Measurements from ENCODE around the gene KRT85.

KRT85 gene

GRCh38 chr12:52317468-52318052 is 49.7 kb downstream of the KRT85 start:
- no peak overlapping the region for H3K4me3 ChIP-seq (ENCODE audit: low read depth, low read length)
- POLR2A ChIA-PET: interaction anchor here (0.6 kb wide), 1 partner anchor 34 kb away, joined by 5 read pairs; no protein-coding TSS in a partner anchor
- no peak overlapping the region for H3K27ac ChIP-seq (ENCODE audit: extremely low read depth, low read depth, low read length)
- CTCF ChIA-PET: interaction anchor here (0.7 to 3.0 kb wide), 6 partner anchors 11 to 773 kb away, joined by 3 to 18 read pairs (median 4); no protein-coding TSS in a partner anchor
- no peaks in the 10 kb centered on the region for H3K9me3 ChIP-seq (ENCODE audit: control insufficient read depth, insufficient read depth, low read depth, low read length)
- no peaks in the 10 kb centered on the region for H3K36me3 ChIP-seq (ENCODE audit: control insufficient read depth in 2 of 2, insufficient read depth in 1 of 2, low read length in 2 of 2)
- TF ChIP-seq, protein P1, sequence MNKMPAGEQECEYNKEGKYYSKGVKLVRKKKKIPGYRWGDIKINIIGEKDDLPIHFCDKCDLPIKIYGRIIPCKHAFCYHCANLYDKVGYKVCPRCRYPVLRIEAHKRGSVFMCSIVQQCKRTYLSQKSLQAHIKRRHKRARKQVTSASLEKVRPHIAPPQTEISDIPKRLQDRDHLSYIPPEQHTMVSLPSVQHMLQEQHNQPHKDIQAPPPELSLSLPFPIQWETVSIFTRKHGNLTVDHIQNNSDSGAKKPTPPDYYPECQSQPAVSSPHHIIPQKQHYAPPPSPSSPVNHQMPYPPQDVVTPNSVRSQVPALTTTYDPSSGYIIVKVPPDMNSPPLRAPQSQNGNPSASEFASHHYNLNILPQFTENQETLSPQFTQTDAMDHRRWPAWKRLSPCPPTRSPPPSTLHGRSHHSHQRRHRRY (tag by site-specific recombination; IDR thresholded peaks at IDR 0.05): no peak
- TF ChIP-seq, protein P2, sequence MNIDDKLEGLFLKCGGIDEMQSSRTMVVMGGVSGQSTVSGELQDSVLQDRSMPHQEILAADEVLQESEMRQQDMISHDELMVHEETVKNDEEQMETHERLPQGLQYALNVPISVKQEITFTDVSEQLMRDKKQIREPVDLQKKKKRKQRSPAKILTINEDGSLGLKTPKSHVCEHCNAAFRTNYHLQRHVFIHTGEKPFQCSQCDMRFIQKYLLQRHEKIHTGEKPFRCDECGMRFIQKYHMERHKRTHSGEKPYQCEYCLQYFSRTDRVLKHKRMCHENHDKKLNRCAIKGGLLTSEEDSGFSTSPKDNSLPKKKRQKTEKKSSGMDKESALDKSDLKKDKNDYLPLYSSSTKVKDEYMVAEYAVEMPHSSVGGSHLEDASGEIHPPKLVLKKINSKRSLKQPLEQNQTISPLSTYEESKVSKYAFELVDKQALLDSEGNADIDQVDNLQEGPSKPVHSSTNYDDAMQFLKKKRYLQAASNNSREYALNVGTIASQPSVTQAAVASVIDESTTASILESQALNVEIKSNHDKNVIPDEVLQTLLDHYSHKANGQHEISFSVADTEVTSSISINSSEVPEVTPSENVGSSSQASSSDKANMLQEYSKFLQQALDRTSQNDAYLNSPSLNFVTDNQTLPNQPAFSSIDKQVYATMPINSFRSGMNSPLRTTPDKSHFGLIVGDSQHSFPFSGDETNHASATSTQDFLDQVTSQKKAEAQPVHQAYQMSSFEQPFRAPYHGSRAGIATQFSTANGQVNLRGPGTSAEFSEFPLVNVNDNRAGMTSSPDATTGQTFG (tag by site-specific recombination; IDR thresholded peaks at IDR 0.05; ENCODE audit: borderline replicate concordance): no peak
- TF ChIP-seq ZNF311 (tag by site-specific recombination; IDR thresholded peaks at IDR 0.05; ENCODE audit: borderline replicate concordance) (no peak), ZNF19 (tag by site-specific recombination; IDR thresholded peaks at IDR 0.05; ENCODE audit: low read depth) (no peak), ZNF747 (tag by site-specific recombination; IDR thresholded peaks at IDR 0.05) (no peak), SCRT1 (tag by site-specific recombination; IDR thresholded peaks at IDR 0.05; ENCODE audit: borderline replicate concordance) (no peak), ZNF776 (tag by site-specific recombination; IDR thresholded peaks at IDR 0.05; ENCODE audit: borderline replicate concordance) (no peak), ZNF777 (tag by site-specific recombination; IDR thresholded peaks at IDR 0.05; ENCODE audit: borderline replicate concordance) (no peak), BCL11B (tag by site-specific recombination; IDR thresholded peaks at IDR 0.05; ENCODE audit: low read depth) (no peak), EGR2 (tag by site-specific recombination; IDR thresholded peaks at IDR 0.05; ENCODE audit: low read depth) (no peak)
- TF ChIP-seq, protein P3, sequence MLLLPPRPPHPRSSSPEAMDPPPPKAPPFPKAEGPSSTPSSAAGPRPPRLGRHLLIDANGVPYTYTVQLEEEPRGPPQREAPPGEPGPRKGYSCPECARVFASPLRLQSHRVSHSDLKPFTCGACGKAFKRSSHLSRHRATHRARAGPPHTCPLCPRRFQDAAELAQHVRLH (tag by site-specific recombination; IDR thresholded peaks at IDR 0.05): no peak
- no peaks in the 10 kb centered on the region for H3K4me1 ChIP-seq (ENCODE audit: control insufficient read depth, insufficient read depth, low read length)

GRCh38 chr12:52316701-52317100 is 50.6 kb downstream of the KRT85 start:
- CTCF ChIA-PET: interaction anchor here (1.1 to 3.0 kb wide), 8 partner anchors 8 to 95 kb away, joined by 3 to 18 read pairs (median 6); no protein-coding TSS in a partner anchor
- H3K9me3 ChIP-seq (ENCODE audit: control insufficient read depth, insufficient read depth, low read depth, low read length): no peaks in the 10 kb centered on the region

More at GRCh38 chr12:52316701-52317100, 50.6 kb downstream of the KRT85 start:
- POLR2A ChIA-PET: no interaction called here
- TF ChIP-seq ZNF561 (tag by site-specific recombination; IDR thresholded peaks at IDR 0.05; ENCODE audit: borderline replicate concordance): no peak
- no peak for TF ChIP-seq ZNF23 (tag by site-specific recombination; IDR thresholded peaks at IDR 0.05; ENCODE audit: borderline replicate concordance)
- no peak for TF ChIP-seq HOXD13 (CRISPR knock-in tag; IDR thresholded peaks at IDR 0.05; ENCODE audit: borderline replicate concordance)
- TF ChIP-seq ZNF239 (tag by site-specific recombination; IDR thresholded peaks at IDR 0.05): no peak
- TF ChIP-seq ZNF654 (tag by site-specific recombination; IDR thresholded peaks at IDR 0.05; ENCODE audit: low read depth): no peak
- TF ChIP-seq, protein P4, sequence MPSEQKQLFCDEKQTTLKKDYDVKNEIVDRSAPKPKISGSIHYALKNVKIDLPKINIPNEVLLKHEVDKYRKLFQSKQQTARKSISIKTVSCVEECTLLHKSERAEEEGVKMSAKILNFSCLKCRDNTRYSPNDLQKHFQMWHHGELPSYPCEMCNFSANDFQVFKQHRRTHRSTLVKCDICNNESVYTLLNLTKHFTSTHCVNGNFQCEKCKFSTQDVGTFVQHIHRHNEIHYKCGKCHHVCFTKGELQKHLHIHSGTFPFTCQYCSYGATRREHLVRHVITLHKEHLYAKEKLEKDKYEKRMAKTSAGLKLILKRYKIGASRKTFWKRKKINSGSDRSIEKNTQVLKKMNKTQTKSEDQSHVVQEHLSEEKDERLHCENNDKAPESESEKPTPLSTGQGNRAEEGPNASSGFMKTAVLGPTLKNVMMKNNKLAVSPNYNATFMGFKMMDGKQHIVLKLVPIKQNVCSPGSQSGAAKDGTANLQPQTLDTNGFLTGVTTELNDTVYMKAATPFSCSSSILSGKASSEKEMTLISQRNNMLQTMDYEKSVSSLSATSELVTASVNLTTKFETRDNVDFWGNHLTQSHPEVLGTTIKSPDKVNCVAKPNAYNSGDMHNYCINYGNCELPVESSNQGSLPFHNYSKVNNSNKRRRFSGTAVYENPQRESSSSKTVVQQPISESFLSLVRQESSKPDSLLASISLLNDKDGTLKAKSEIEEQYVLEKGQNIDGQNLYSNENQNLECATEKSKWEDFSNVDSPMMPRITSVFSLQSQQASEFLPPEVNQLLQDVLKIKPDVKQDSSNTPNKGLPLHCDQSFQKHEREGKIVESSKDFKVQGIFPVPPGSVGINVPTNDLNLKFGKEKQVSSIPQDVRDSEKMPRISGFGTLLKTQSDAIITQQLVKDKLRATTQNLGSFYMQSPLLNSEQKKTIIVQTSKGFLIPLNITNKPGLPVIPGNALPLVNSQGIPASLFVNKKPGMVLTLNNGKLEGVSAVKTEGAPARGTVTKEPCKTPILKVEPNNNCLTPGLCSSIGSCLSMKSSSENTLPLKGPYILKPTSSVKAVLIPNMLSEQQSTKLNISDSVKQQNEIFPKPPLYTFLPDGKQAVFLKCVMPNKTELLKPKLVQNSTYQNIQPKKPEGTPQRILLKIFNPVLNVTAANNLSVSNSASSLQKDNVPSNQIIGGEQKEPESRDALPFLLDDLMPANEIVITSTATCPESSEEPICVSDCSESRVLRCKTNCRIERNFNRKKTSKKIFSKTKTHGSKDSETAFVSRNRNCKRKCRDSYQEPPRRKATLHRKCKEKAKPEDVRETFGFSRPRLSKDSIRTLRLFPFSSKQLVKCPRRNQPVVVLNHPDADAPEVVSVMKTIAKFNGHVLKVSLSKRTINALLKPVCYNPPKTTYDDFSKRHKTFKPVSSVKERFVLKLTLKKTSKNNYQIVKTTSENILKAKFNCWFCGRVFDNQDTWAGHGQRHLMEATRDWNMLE (tag by site-specific recombination; conservative IDR thresholded peaks at IDR 0.05; ENCODE audit: low read depth): no peak
- TF ChIP-seq ZNF211 (tag by site-specific recombination; IDR thresholded peaks at IDR 0.05; ENCODE audit: low read depth): no peak
- TF ChIP-seq, protein P5, sequence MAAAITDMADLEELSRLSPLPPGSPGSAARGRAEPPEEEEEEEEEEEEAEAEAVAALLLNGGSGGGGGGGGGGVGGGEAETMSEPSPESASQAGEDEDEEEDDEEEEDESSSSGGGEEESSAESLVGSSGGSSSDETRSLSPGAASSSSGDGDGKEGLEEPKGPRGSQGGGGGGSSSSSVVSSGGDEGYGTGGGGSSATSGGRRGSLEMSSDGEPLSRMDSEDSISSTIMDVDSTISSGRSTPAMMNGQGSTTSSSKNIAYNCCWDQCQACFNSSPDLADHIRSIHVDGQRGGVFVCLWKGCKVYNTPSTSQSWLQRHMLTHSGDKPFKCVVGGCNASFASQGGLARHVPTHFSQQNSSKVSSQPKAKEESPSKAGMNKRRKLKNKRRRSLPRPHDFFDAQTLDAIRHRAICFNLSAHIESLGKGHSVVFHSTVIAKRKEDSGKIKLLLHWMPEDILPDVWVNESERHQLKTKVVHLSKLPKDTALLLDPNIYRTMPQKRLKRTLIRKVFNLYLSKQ (tag by site-specific recombination; IDR thresholded peaks at IDR 0.05; ENCODE audit: borderline replicate concordance): no peak
- Histone ChIP-seq H3K4me1 (ENCODE audit: control insufficient read depth, insufficient read depth, low read length) (no peaks in the 10 kb centered on the region), H3K27ac (ENCODE audit: extremely low read depth, low read depth, low read length) (no peak overlapping the region), H3K36me3 (ENCODE audit: control insufficient read depth in 2 of 2, insufficient read depth in 1 of 2, low read length in 2 of 2) (no peaks in the 10 kb centered on the region), H3K4me3 (ENCODE audit: low read depth, low read length) (no peak overlapping the region)
